GM21367 (cell line): ENCODE results near the gene PRKAR2B.
"Not testable (repeated sequence)": the region's sequence is repeated elsewhere in the genome, so short reads cannot be mapped to it uniquely, and the experiment has no call there.

Source experiments
- ATAC-seq: cut with Tn5 transposase; IDR thresholded peaks from one replicate; pipeline ENCODE4 v1.9.1; 2021; ENCODE audit not compliant: unreplicated experiment

PRKAR2B gene

GRCh38 chr7:107115114-107115513 is 70.6 kb downstream of the PRKAR2B start:
- ATAC-seq, result no peak

- no peak for ATAC-seq
Observed at GRCh38 chr7:107115762-107116540, 71.4 kb downstream of the PRKAR2B start.

GRCh38 chr7:107118109-107118900 is 73.8 kb downstream of the PRKAR2B start:
- no peak for ATAC-seq

- ATAC-seq, result no peak
Observed at GRCh38 chr7:107119376-107120105, 75.0 kb downstream of the PRKAR2B start.

GRCh38 chr7:107122486-107122911 is 78.0 kb downstream of the PRKAR2B start:
- ATAC-seq, result no peak

- no peak for ATAC-seq
Observed at GRCh38 chr7:107123392-107123791, 78.9 kb downstream of the PRKAR2B start.

- ATAC-seq, result no peak
Observed at GRCh38 chr7:107125475-107125874, 81.0 kb downstream of the PRKAR2B start.

GRCh38 chr7:107128217-107128616 is 83.7 kb downstream of the PRKAR2B start:
- no peak for ATAC-seq

GRCh38 chr7:107128748-107129147 is 84.2 kb downstream of the PRKAR2B start:
- no peak for ATAC-seq

- no peak for ATAC-seq
Observed at GRCh38 chr7:107130487-107131220, 86.1 kb downstream of the PRKAR2B start.

GRCh38 chr7:107133396-107133795 is 88.9 kb downstream of the PRKAR2B start:
- no peak for ATAC-seq

GRCh38 chr7:107138696-107139420 is 94.4 kb downstream of the PRKAR2B start:
- ATAC-seq, result no peak

GRCh38 chr7:107143875-107144274 is 99.4 kb downstream of the PRKAR2B start:
- not testable (repeated sequence) for ATAC-seq

GRCh38 chr7:107145067-107145838 is 100.7 kb downstream of the PRKAR2B start:
- ATAC-seq, result no peak

GRCh38 chr7:107147464-107148393 is 103.2 kb downstream of the PRKAR2B start:
- no peak for ATAC-seq

- no peak for ATAC-seq
Observed at GRCh38 chr7:107148721-107149120, 104.2 kb downstream of the PRKAR2B start.

- ATAC-seq, result no peak
Observed at GRCh38 chr7:107149863-107150262, 105.4 kb downstream of the PRKAR2B start.

GRCh38 chr7:107150375-107151073 is 106.0 kb downstream of the PRKAR2B start:
- no peak for ATAC-seq
